Astrocyte (in vitro differentiated cells and primary cell): ENCODE measurements around the gene FCRLA.

Experiments
- CTCF ChIP-seq: IDR thresholded peaks from 2 replicates; pipeline ENCODE4 v1.5.1; 2011; ENCODE audit warnings: low read depth, mild to moderate bottlenecking, inconsistent platforms, low read length, moderate library complexity; ENCODE audit not compliant: insufficient read depth
- EZH2 ChIP-seq: IDR thresholded peaks from 2 replicates; pipeline ENCODE4 v1.6.1; 2012; ENCODE audit warnings: mild to moderate bottlenecking, low read length, inconsistent platforms; ENCODE audit not compliant: insufficient read depth

DNA sequence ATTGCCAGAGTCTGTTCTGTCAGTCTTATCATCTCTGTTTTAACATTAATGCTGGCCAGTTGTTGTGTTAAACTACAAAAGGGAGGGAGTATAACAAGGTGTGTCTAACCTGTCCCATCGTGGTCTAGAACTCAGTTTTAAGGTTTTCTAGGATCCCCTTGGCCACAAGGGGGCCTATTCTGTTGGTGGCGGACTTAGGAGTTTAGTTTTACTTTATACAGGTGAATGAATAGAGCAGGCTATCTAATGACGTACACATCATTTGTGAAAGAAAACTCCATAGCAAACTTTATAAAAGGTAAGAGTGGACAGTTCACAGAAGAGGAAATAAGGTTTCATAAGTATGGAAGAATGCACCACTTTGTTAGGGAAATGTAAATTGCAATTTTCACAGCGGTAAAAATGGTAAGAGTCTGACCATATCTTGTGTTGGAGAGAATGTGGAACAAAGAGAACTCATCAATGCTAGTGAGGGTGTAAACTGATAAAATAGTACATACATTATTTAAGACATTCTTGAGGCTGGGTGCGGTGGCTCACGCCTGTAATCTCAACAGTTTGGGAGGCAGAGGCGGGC, 56.6 kb downstream of the FCRLA start:
- TF ChIP-seq CTCF (peak; percentile 50), EZH2 (no peak)
